ENCODE results near the gene MIER2.
"Not testable (repeated sequence)": the region's sequence is repeated elsewhere in the genome, so short reads cannot be mapped to it uniquely, and the experiment has no call there.

MIER2 gene
- total RNA-seq = 15.0 to 15.6 reads per million in 2 experiments

GRCh38 chr19:344625-345319 is at the start of gene MIER2:
Gene MIER2, minus strand, starts transcription at chr19:344796. Its CDS starts 14 bp downstream, at chr19:344782.
- DNase-seq (ENCODE audit: low read depth) = peak; percentile 82

GRCh38 chr19:393560-393959 is 49.0 kb upstream of the MIER2 start:
- not testable (repeated sequence) for DNase-seq (ENCODE audit: low read depth)

- DNase-seq (ENCODE audit: low read depth) = no peak
Observed at GRCh38 chr19:392375-392970, 47.9 kb upstream of the MIER2 start.

- DNase-seq (ENCODE audit: low read depth) = no peak
Observed at GRCh38 chr19:391726-392374, 47.3 kb upstream of the MIER2 start.

GRCh38 chr19:391207-391557 is 46.6 kb upstream of the MIER2 start:
- no peak for DNase-seq (ENCODE audit: low read depth)

- no peak for DNase-seq (ENCODE audit: low read depth)
Observed at GRCh38 chr19:390386-391206, 46.0 kb upstream of the MIER2 start.

GRCh38 chr19:389935-390289 is 45.3 kb upstream of the MIER2 start:
- DNase-seq (ENCODE audit: low read depth) = no peak

- no peak for DNase-seq (ENCODE audit: low read depth)
Observed at GRCh38 chr19:389255-389934, 44.8 kb upstream of the MIER2 start.

- DNase-seq (ENCODE audit: low read depth) = no peak
Observed at GRCh38 chr19:388691-389090, 44.1 kb upstream of the MIER2 start.

- no peak for DNase-seq (ENCODE audit: low read depth)
Observed at GRCh38 chr19:387777-388176, 43.2 kb upstream of the MIER2 start.

GRCh38 chr19:386632-387301 is 42.2 kb upstream of the MIER2 start:
- DNase-seq (ENCODE audit: low read depth) = not testable (repeated sequence)

- DNase-seq (ENCODE audit: low read depth) = not testable (repeated sequence)
Observed at GRCh38 chr19:386189-386588, 41.6 kb upstream of the MIER2 start.

GRCh38 chr19:384799-385169 is 40.2 kb upstream of the MIER2 start:
- no peak for DNase-seq (ENCODE audit: low read depth)

- no peak for DNase-seq (ENCODE audit: low read depth)
Observed at GRCh38 chr19:383922-384798, 39.6 kb upstream of the MIER2 start.

- DNase-seq (ENCODE audit: low read depth) = no peak
Observed at GRCh38 chr19:383040-383439, 38.4 kb upstream of the MIER2 start.

GRCh38 chr19:382578-382977 is 38.0 kb upstream of the MIER2 start:
- DNase-seq (ENCODE audit: low read depth) = peak; percentile 18

- not testable (repeated sequence) for DNase-seq (ENCODE audit: low read depth)
Observed at GRCh38 chr19:381901-382300, 37.3 kb upstream of the MIER2 start.

- not testable (repeated sequence) for DNase-seq (ENCODE audit: low read depth)
Observed at GRCh38 chr19:380618-381219, 36.1 kb upstream of the MIER2 start.

GRCh38 chr19:379796-380195 is 35.2 kb upstream of the MIER2 start:
- DNase-seq (ENCODE audit: low read depth) = no peak

- no peak for DNase-seq (ENCODE audit: low read depth)
Observed at GRCh38 chr19:378706-379105, 34.1 kb upstream of the MIER2 start.

All from T follicular helper cell (primary cell).